Middle frontal gyrus (tissue), 1 donor: ENCODE measurements around the gene CNTN4.
"Not testable (repeated sequence)": the region's sequence is repeated elsewhere in the genome, so short reads cannot be mapped to it uniquely, and the experiment has no call there.

Experiments
- DNase-seq: peaks from one replicate; pipeline ENCODE4 v3.0.0-alpha.2; 2015; ENCODE audit warnings: low spot score; ENCODE audit errors: extremely low spot score

The CNTN4 gene

GRCh38 chr3:2774481-2775249, 676.0 kb downstream of the CNTN4 start:
- DNase-seq: no peak

GRCh38 chr3:2783261-2783660, 684.6 kb downstream of the CNTN4 start:
- no peak for DNase-seq

GRCh38 chr3:2784627-2785026, 686.0 kb downstream of the CNTN4 start:
- no peak for DNase-seq

- no peak for DNase-seq
Observed at GRCh38 chr3:2790266-2790815, 691.7 kb downstream of the CNTN4 start.

GRCh38 chr3:2792432-2792831, 693.8 kb downstream of the CNTN4 start:
- no peak for DNase-seq

- no peak for DNase-seq
Observed at GRCh38 chr3:2793987-2794386, 695.3 kb downstream of the CNTN4 start.

GRCh38 chr3:2802429-2802828, 703.8 kb downstream of the CNTN4 start:
- DNase-seq: no peak

- DNase-seq: no peak
Observed at GRCh38 chr3:2807514-2807913, 708.8 kb downstream of the CNTN4 start.

GRCh38 chr3:2810723-2811122, 712.1 kb downstream of the CNTN4 start:
- no peak for DNase-seq

- DNase-seq: no peak
Observed at GRCh38 chr3:2819571-2819970, 720.9 kb downstream of the CNTN4 start.

GRCh38 chr3:2820982-2821381, 722.3 kb downstream of the CNTN4 start:
- DNase-seq: not testable (repeated sequence)

GRCh38 chr3:2822611-2823010, 723.9 kb downstream of the CNTN4 start:
- DNase-seq: no peak

GRCh38 chr3:2823031-2823430, 724.4 kb downstream of the CNTN4 start:
- no peak for DNase-seq

GRCh38 chr3:2823437-2824211, 725.0 kb downstream of the CNTN4 start:
- DNase-seq: no peak

GRCh38 chr3:2826036-2826435, 727.4 kb downstream of the CNTN4 start:
- no peak for DNase-seq

GRCh38 chr3:2826453-2826852, 727.8 kb downstream of the CNTN4 start:
- DNase-seq: no peak

- no peak for DNase-seq
Observed at GRCh38 chr3:2837239-2837638, 738.6 kb downstream of the CNTN4 start.

- no peak for DNase-seq
Observed at GRCh38 chr3:2837910-2838309, 739.2 kb downstream of the CNTN4 start.

GRCh38 chr3:2838546-2839157, 740.0 kb downstream of the CNTN4 start:
- no peak for DNase-seq

GRCh38 chr3:2839876-2840275, 741.2 kb downstream of the CNTN4 start:
- no peak for DNase-seq

GRCh38 chr3:2847062-2847841, 748.6 kb downstream of the CNTN4 start:
- DNase-seq: no peak
